H1 (cell line): ENCODE results near the gene PLXNA3. TPM values are rescaled to one million over a fixed set of nuclear protein-coding genes. Genes with fewer than 3 reads are reported as not detected.

ENCODE experiments used
- CTCF ChIA-PET: fragments of 300-600 bp; sonication (Branson Sonifier 250); formaldehyde crosslinking; loops from one replicate; lab custom pipeline; 2021; ENCODE audit not compliant: partially characterized antibody; lab: Charles Lee
- POLR2A ChIA-PET: fragments of 300-600 bp; sonication (Branson Sonifier 250); formaldehyde crosslinking; loops from one replicate; lab custom pipeline; 2021; ENCODE audit warnings: inconsistent platforms; ENCODE audit not compliant: partially characterized antibody; lab: Charles Lee
- DNase-seq, 2 experiments: peaks; one replicate each; pipeline versions ENCODE4 v3.0.0 to v3.0.0-alpha.2; 2010 to 2022; ENCODE audit warnings: low spot score in 2 of 2, low read depth in 1 of 2, mixed read lengths in 1 of 2
- FAIRE-seq: peaks from 2 replicates; lab custom pipeline; 2011; peaks lifted over from hg19 to GRCh38; lab: Jason Lieb, UNC
- H2AFZ ChIP-seq: 2 replicates; pipeline ENCODE4 v1.8.1; 2012; ENCODE audit warnings: low read length, inconsistent platforms
- H2AK5ac ChIP-seq: 2 replicates; pipeline ENCODE4 v1.6.1; 2013; ENCODE audit warnings: low read depth, low read length
- H2BK120ac ChIP-seq: replicated peaks from 2 replicates; pipeline ENCODE3; 2013; ENCODE audit warnings: low read depth, low read length, inconsistent platforms
- H2BK12ac ChIP-seq: 2 replicates; pipeline ENCODE4 v1.6.1; 2013; ENCODE audit warnings: low read depth, low read length
- H2BK15ac ChIP-seq: 2 replicates; pipeline ENCODE4 v1.6.1; 2013; ENCODE audit warnings: low read length
- H2BK20ac ChIP-seq: 2 replicates; pipeline ENCODE4 v1.6.1; 2013; ENCODE audit warnings: low read length
- H2BK5ac ChIP-seq: 2 replicates; pipeline ENCODE4 v1.6.1; 2013; ENCODE audit warnings: low read depth, low read length
- H3K14ac ChIP-seq: 2 replicates; pipeline ENCODE4 v1.6.1; 2013; ENCODE audit warnings: inconsistent platforms; ENCODE audit not compliant: insufficient read length
- H3K18ac ChIP-seq: 2 replicates; pipeline ENCODE4 v1.6.1; 2013; ENCODE audit warnings: low read length; ENCODE audit errors: extremely low read depth
- H3K23ac ChIP-seq: 2 replicates; pipeline ENCODE4 v1.6.1; 2013; ENCODE audit warnings: inconsistent platforms; ENCODE audit not compliant: insufficient read length
- H3K23me2 ChIP-seq: 2 replicates; pipeline ENCODE4 v1.6.1; 2013; ENCODE audit warnings: low read depth, low read length
- H3K27ac ChIP-seq: 2 replicates; pipeline ENCODE4 v1.6.1; 2011; ENCODE audit warnings: low read depth, low read length, inconsistent platforms
- H3K27me3 ChIP-seq, 4 experiments: replicated peaks in 1 of 4; 1 replicate in 1 of 4; 2 replicates in 3 of 4; pipeline versions ENCODE4 v1.6.1 to v1.8.1; 2011 to 2013; ENCODE audit warnings: low read length in 3 of 4, mild to moderate bottlenecking in 3 of 4, inconsistent platforms in 2 of 4, mixed read lengths in 2 of 4, moderate library complexity in 1 of 4; ENCODE audit not compliant: control insufficient read depth in 3 of 4, insufficient read depth in 3 of 4; ENCODE audit errors: extremely low read depth in 1 of 4
- H3K36me3 ChIP-seq, 4 experiments: 2 replicates each; pipeline versions ENCODE4 v1.6.1 to v1.8.1; 2011 to 2013; ENCODE audit warnings: mild to moderate bottlenecking in 4 of 4, low read length in 3 of 4, moderate library complexity in 2 of 4, control low read depth in 1 of 4, inconsistent platforms in 1 of 4; ENCODE audit not compliant: insufficient read depth in 4 of 4, control insufficient read depth in 2 of 4
- H3K4ac ChIP-seq: replicated peaks from 2 replicates; pipeline ENCODE3; 2013; ENCODE audit warnings: low read length, low read depth, mixed read lengths, inconsistent platforms; ENCODE audit not compliant: insufficient read length
- H3K4me1 ChIP-seq, 4 experiments: replicated peaks in 1 of 4; 1 replicate in 1 of 4; 2 replicates in 3 of 4; pipeline versions ENCODE4 v1.6.1 to v1.8.1; 2011 to 2013; ENCODE audit warnings: low read length in 3 of 4, inconsistent platforms in 2 of 4, mixed read lengths in 1 of 4; ENCODE audit not compliant: insufficient read depth in 4 of 4, control insufficient read depth in 3 of 4
- H3K4me2 ChIP-seq, 2 experiments: 2 replicates each; pipeline versions ENCODE4 v1.6.1 to v1.8.1; 2011 to 2013; ENCODE audit warnings: low read depth in 2 of 2, low read length in 2 of 2, control low read depth in 1 of 2, inconsistent platforms in 1 of 2, mild to moderate bottlenecking in 1 of 2; ENCODE audit not compliant: insufficient read depth in 1 of 2
- H3K4me3 ChIP-seq, 4 experiments: fragments of 200-600, 300-600 bp in 1 of 4; sonication (generic), shearing (Covaris generic), sonication (Bioruptor Twin) in 1 of 4; 2 replicates each; pipeline versions ENCODE4 v1.5.1 to v1.8.1; 2011 to 2016; ENCODE audit warnings: low read length in 4 of 4, low read depth in 3 of 4, control low read depth in 2 of 4, inconsistent platforms in 2 of 4, mild to moderate bottlenecking in 2 of 4, mixed read lengths in 1 of 4, moderate library complexity in 1 of 4; ENCODE audit not compliant: insufficient read depth in 2 of 4; ENCODE audit errors: extremely low read depth in 1 of 4
- H3K56ac ChIP-seq: replicated peaks from 2 replicates; pipeline ENCODE3; 2013; ENCODE audit warnings: low read depth, mild to moderate bottlenecking, mixed read lengths, low read length, inconsistent platforms; ENCODE audit not compliant: insufficient read length
- H3K79me1 ChIP-seq: 2 replicates; pipeline ENCODE4 v1.6.1; 2013; ENCODE audit warnings: low read depth, low read length, control low read depth
- H3K79me2 ChIP-seq, 2 experiments: 2 replicates each; pipeline versions ENCODE4 v1.6.1 to v1.8.1; 2012 to 2013; ENCODE audit warnings: low read length in 2 of 2, mild to moderate bottlenecking in 2 of 2, inconsistent platforms in 1 of 2; ENCODE audit not compliant: insufficient read depth in 2 of 2, control insufficient read depth in 1 of 2
- H3K9ac ChIP-seq, 4 experiments: replicated peaks in 1 of 4; 1 replicate in 1 of 4; 2 replicates in 3 of 4; pipeline versions ENCODE4 v1.6.1 to v1.8.1; 2011 to 2013; ENCODE audit warnings: low read depth in 3 of 4, low read length in 3 of 4, control low read depth in 2 of 4, mild to moderate bottlenecking in 2 of 4, moderate library complexity in 2 of 4, inconsistent platforms in 1 of 4; ENCODE audit errors: extremely low read depth in 1 of 4
- H3K9me3 ChIP-seq, 2 experiments: 2 replicates each; pipeline versions ENCODE4 v1.6.1 to v1.8.1; 2012 to 2013; ENCODE audit warnings: mild to moderate bottlenecking in 2 of 2, moderate library complexity in 2 of 2, control low read depth in 1 of 2, inconsistent platforms in 1 of 2, low read depth in 1 of 2, low read length in 1 of 2, mixed read lengths in 1 of 2; ENCODE audit not compliant: insufficient read depth in 2 of 2
- H4K20me1 ChIP-seq, 2 experiments: replicated peaks in 1 of 2; 2 replicates each; pipeline versions ENCODE3 to v1.8.1; 2011 to 2013; ENCODE audit warnings: inconsistent platforms in 2 of 2, low read length in 2 of 2, mild to moderate bottlenecking in 1 of 2; ENCODE audit not compliant: insufficient read depth in 2 of 2, control insufficient read depth in 1 of 2
- H4K5ac ChIP-seq: 2 replicates; pipeline ENCODE4 v1.6.1; 2013; ENCODE audit warnings: low read length, low read depth, mixed read lengths, inconsistent platforms; ENCODE audit not compliant: insufficient read length
- H4K8ac ChIP-seq: 2 replicates; pipeline ENCODE4 v1.8.0; 2013; ENCODE audit warnings: mild to moderate bottlenecking, moderate library complexity, low read length, inconsistent platforms; ENCODE audit not compliant: insufficient read depth; ENCODE audit errors: extremely low read depth
- H4K91ac ChIP-seq: replicated peaks from 2 replicates; pipeline ENCODE3; 2013; ENCODE audit warnings: low read length, mixed read lengths, inconsistent platforms; ENCODE audit not compliant: insufficient read length
- EZH2 ChIP-seq: fragments of 200-600 bp; sonication (generic); IDR thresholded peaks from 2 replicates; pipeline ENCODE4 v1.7.1; 2012; ENCODE audit warnings: low read depth, mild to moderate bottlenecking, moderate library complexity, low read length, inconsistent platforms; ENCODE audit not compliant: severe bottlenecking
- WGBS, 2 experiments: shearing (Covaris generic) in 1 of 2; methylation state at CpG; one replicate each; pipeline versions ENCODE4 v1.1.6 to v1.1.7; 2013 to 2015; ENCODE audit warnings: low lambda C conversion rate in 2 of 2, mixed read lengths in 2 of 2, inconsistent platforms in 1 of 2, low coverage in 1 of 2, missing lambda C conversion rate in 1 of 2; ENCODE audit not compliant: insufficient replicate concordance in 2 of 2, insufficient coverage in 1 of 2, insufficient read length in 1 of 2; ENCODE audit errors: extremely low coverage in 1 of 2, missing lambda C conversion rate in 1 of 2; 5-methylcytosine and 5-hydroxymethylcytosine counted together
- polyA plus RNA-seq, 7 experiments: library from polyadenylated mRNA; depleted of rRNA in 3 of 7; stranded (reverse) in 5 of 7; unstranded in 2 of 7; fragments of >200 nt in 5 of 7; fragments of 200-250 nt in 2 of 7; gene quantifications; 1 replicate in 5 of 7; 2 replicates in 1 of 7; 4 replicates in 1 of 7; pipeline versions ENCODE4 v1.2.1 to v1.2.3, GENCODE V29; 2011 to 2013; ENCODE audit warnings: missing spikeins in 2 of 7, mixed read lengths in 2 of 7
- total RNA-seq: library from RNA; stranded (reverse); fragmentation: NEBNext Ultra II Directional; extraction: Animal tissue kit (Norgen Biotek cat#: 25700); gene quantifications from 2 replicates; pipeline ENCODE4 v1.2.1, GENCODE V29; 2021

The PLXNA3 gene
- total and polyA plus RNA-seq, 2 of the 8 experiments (the other 6 are each of a cell fraction or from before 2014, with no cell fraction given) = 10.7 to 18.2 TPM

DNA sequence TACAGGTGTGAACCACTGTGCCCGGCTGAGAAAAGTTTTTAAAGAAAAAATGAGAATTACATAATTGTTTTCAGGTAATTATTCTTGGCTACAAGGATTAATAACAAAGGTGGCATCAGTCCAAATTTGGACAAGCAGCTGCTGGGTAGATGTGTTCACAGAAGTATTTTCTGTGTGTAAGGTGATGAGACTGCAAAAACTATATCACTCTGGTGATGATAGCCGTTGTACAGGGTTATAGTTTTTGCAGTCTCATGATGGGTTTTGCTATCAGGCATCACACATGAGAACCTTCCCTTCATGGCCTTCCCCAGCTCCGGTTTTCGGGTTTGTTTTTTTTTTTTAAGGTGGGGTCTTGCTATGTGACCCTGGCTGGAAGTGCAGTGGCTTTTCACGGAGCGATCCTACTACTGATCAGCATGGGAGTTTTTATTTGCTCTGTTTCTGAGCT, 37.4 kb downstream of the PLXNA3 start:
- no peak overlapping the region for H4K91ac ChIP-seq
- CTCF ChIA-PET = no interaction called here
- no peak for TF ChIP-seq EZH2

More for the DNA sequence above, 37.4 kb downstream of the PLXNA3 start:
- Histone ChIP-seq H3K27me3 (no peaks in the 10 kb centered on the region), H3K56ac (no peak overlapping the region), H3K79me2 (no peaks in the 10 kb centered on the region), H4K20me1 (no peaks in the 10 kb centered on the region), H2AFZ (no peak overlapping the region), H4K8ac (no peak overlapping the region), H3K4me1 (no peaks in the 10 kb centered on the region), H2BK15ac (no peak overlapping the region), H3K27ac (no peak overlapping the region), H3K18ac (no peak overlapping the region), H3K23me2 (no peaks in the 10 kb centered on the region), H3K4me2 (no peak overlapping the region), H2BK12ac (no peak overlapping the region), H3K4me3 (no peak overlapping the region), H3K4ac (no peak overlapping the region), H3K9me3 (no peaks in the 10 kb centered on the region), H3K23ac (no peak overlapping the region), H3K79me1 (no peaks in the 10 kb centered on the region), H2BK20ac (no peak overlapping the region), H3K14ac (no peak overlapping the region), H2BK120ac (no peak overlapping the region), H4K5ac (no peak overlapping the region), H3K9ac (no peak overlapping the region), H3K36me3 (no peaks in the 10 kb centered on the region), H2BK5ac (no peak overlapping the region), H2AK5ac (no peak overlapping the region)
- 83% methylated on average over 6 of the region's 6 CpGs; no CpG with 5 or more reads in 1 of the 2 experiments for WGBS, 2 experiments
- no peak for DNase-seq
- POLR2A ChIA-PET = interaction anchor here (0.8 kb wide), 1 partner anchor 98 kb away, joined by 3 read pairs; no protein-coding TSS in a partner anchor
- no peak for FAIRE-seq
